GM12891 (cell line): ENCODE results near the gene MAJIN.

Experiments used
- PAX5 ChIP-seq: IDR thresholded peaks from 2 replicates; pipeline ENCODE4 v1.6.1; 2011; ENCODE audit warnings: low read length, moderate library complexity, mild to moderate bottlenecking; ENCODE audit not compliant: insufficient read depth, severe bottlenecking
- POLR2A ChIP-seq: IDR thresholded peaks from 2 replicates; pipeline ENCODE4 v1.6.1; 2011; ENCODE audit warnings: low read depth, low read length, control low read depth
- POLR2AphosphoS5 ChIP-seq: IDR thresholded peaks from 2 replicates; pipeline ENCODE4 v1.6.1; 2011; ENCODE audit warnings: low read depth, low read length, control low read depth
- TAF1 ChIP-seq: IDR thresholded peaks from 2 replicates; pipeline ENCODE4 v1.6.1; 2011; ENCODE audit warnings: low read depth, low read length, control low read depth

DNA sequence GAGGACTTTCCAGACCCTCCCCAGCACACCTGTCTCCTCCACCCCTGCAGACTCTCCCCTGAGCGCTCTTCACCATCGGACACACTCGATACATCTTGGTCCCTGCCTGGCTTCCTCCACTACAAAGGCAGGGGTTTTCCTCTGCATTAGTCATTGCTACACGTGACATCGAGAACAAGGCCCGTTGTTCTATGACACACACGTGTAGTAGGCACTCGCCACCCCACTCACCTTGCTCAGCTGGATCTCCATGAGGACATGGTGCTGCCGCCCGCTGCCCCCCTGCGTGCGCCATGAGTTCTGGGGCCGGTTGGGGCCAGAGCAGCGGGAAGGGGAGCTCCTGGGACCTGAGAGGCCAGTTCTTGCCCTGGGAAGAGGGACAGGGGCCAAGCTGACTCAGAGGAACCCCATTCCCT is 71.6 kb downstream of the MAJIN start:
- TF ChIP-seq TAF1 (no peak), POLR2A (no peak), POLR2AphosphoS5 (no peak), PAX5 (no peak)
